ENCODE measurements around the gene SPPL2B. TPM values are rescaled to one million over a fixed set of nuclear protein-coding genes. Genes with fewer than 3 reads are reported as not detected.

Gene SPPL2B
- total RNA-seq, 3 donors from 2014 or later: 119 to 177 (median 153) TPM

- H3K4me3 ChIP-seq: no peak overlapping the region
- H3K4me1 ChIP-seq (ENCODE audit: low read depth): peaks cover 3% of the 10 kb centered on the region
- no peaks in the 10 kb centered on the region for H3K36me3 ChIP-seq (ENCODE audit: low read depth)
- TF ChIP-seq CTCF (IDR thresholded peaks at IDR 0.05): no peak
- DNase-seq (no peak), ATAC-seq (no peak)
- intact Hi-C loops (cut with DNase I, micrococcal nuclease): no loop called here
- H3K9me3 ChIP-seq: no peaks in the 10 kb centered on the region
Observed at GRCh38 chr19:2363419-2363818, 34.9 kb downstream of the SPPL2B start.

- Histone ChIP-seq H3K4me3 (no peak overlapping the region), H3K4me1 (ENCODE audit: low read depth) (no peaks in the 10 kb centered on the region), H3K9me3 (no peaks in the 10 kb centered on the region), H3K36me3 (ENCODE audit: low read depth) (no peaks in the 10 kb centered on the region)
- ATAC-seq (no peak), DNase-seq (no peak)
- TF ChIP-seq CTCF (IDR thresholded peaks at IDR 0.05): no peak
- intact Hi-C loops (cut with DNase I, micrococcal nuclease): no loop called here
Observed at GRCh38 chr19:2365201-2365970, 36.9 kb downstream of the SPPL2B start.

- Histone ChIP-seq H3K4me1 (ENCODE audit: low read depth) (no peaks in the 10 kb centered on the region), H3K9me3 (no peaks in the 10 kb centered on the region), H3K36me3 (ENCODE audit: low read depth) (no peaks in the 10 kb centered on the region), H3K4me3 (no peak overlapping the region)
- intact Hi-C loops (cut with DNase I, micrococcal nuclease): no loop called here
- ATAC-seq (no peak), DNase-seq (no peak)
- no peak for TF ChIP-seq CTCF (IDR thresholded peaks at IDR 0.05)
Observed at GRCh38 chr19:2371656-2372055, 43.2 kb downstream of the SPPL2B start.

GRCh38 chr19:2372076-2372612, 43.7 kb downstream of the SPPL2B start:
- no peak for ATAC-seq
- intact Hi-C loops (cut with DNase I, micrococcal nuclease): no loop called here
- no peak for DNase-seq
- Histone ChIP-seq H3K9me3 (no peaks in the 10 kb centered on the region), H3K36me3 (ENCODE audit: low read depth) (no peaks in the 10 kb centered on the region), H3K4me3 (no peak overlapping the region), H3K4me1 (ENCODE audit: low read depth) (no peaks in the 10 kb centered on the region)
- TF ChIP-seq CTCF (IDR thresholded peaks at IDR 0.05): no peak

- H3K9me3 ChIP-seq: no peaks in the 10 kb centered on the region
- no peak for TF ChIP-seq CTCF (IDR thresholded peaks at IDR 0.05)
- ATAC-seq (no peak), DNase-seq (no peak)
- H3K4me3 ChIP-seq: no peak overlapping the region
- H3K36me3 ChIP-seq (ENCODE audit: low read depth): no peaks in the 10 kb centered on the region
- no peaks in the 10 kb centered on the region for H3K4me1 ChIP-seq (ENCODE audit: low read depth)
- intact Hi-C loops (cut with DNase I, micrococcal nuclease): no loop called here
Observed at GRCh38 chr19:2374808-2375207, 46.3 kb downstream of the SPPL2B start.

Data from mucosa of descending colon (tissue), 3 donors.